Naive thymus-derived CD8-positive, alpha-beta T cell (primary cell): Measurements from ENCODE around the gene PTH1R. TPM values are rescaled to one million over a fixed set of nuclear protein-coding genes. Genes with fewer than 3 reads are reported as not detected.

ENCODE experiments used
- ATAC-seq, 2 donors: fragments of 150-1000 bp; cut with Tn5 transposase in 1 of 2; sonication (Bioruptor Pico), chemical (Tn5 transposase) in 1 of 2; 1 replicate in 1 of 2; 2 replicates in 1 of 2; pipeline ENCODE4 v1.10.0; 2021; ENCODE audit warnings: mild to moderate bottlenecking in 2 of 2, moderate library complexity in 2 of 2
- POLR2A ChIA-PET: fragments of 350-600 bp; sonication (Branson Sonifier 250); formaldehyde crosslinking; loops from one replicate; lab custom pipeline; 2021; ENCODE audit warnings: antibody characterized with exemption; lab: Charles Lee
- DNase-seq, 10 donors: peaks; one replicate each; pipeline versions ENCODE4 v3.0.0 to v3.0.0-alpha.2; 2020 to 2022
- H3K27ac Mint-ChIP-seq, 10 donors: one replicate each; pipeline ENCODE4 v1.8.0; 2020 to 2022; ENCODE audit warnings: mild to moderate bottlenecking in 10 of 10, mixed read lengths in 10 of 10, moderate library complexity in 4 of 10, inconsistent platforms in 1 of 10
- H3K27me3 Mint-ChIP-seq, 5 donors: one replicate each; pipeline ENCODE4 v1.8.0; 2021 to 2022; ENCODE audit warnings: mixed read lengths in 5 of 5
- H3K36me3 Mint-ChIP-seq, 3 donors: one replicate each; pipeline ENCODE4 v1.8.0; 2020 to 2022; ENCODE audit warnings: mixed read lengths in 3 of 3, mild to moderate bottlenecking in 2 of 3, inconsistent platforms in 1 of 3
- H3K4me1 Mint-ChIP-seq, 4 donors: one replicate each; pipeline ENCODE4 v1.8.0; 2021 to 2022; ENCODE audit warnings: mixed read lengths in 4 of 4
- H3K4me3 Mint-ChIP-seq, 10 donors: one replicate each; pipeline ENCODE4 v1.8.0; 2020 to 2022; ENCODE audit warnings: mild to moderate bottlenecking in 10 of 10, mixed read lengths in 10 of 10, moderate library complexity in 6 of 10, inconsistent platforms in 1 of 10
- H3K9me3 Mint-ChIP-seq, 9 donors: one replicate each; pipeline ENCODE4 v1.8.0; 2020 to 2022; ENCODE audit warnings: mixed read lengths in 9 of 9, mild to moderate bottlenecking in 3 of 9, inconsistent platforms in 1 of 9, moderate library complexity in 1 of 9
- polyA plus RNA-seq, 3 donors: library from polyadenylated mRNA; unstranded; fragments of 300-500 nt; fragmentation: Illumina TruSeq; gene quantifications; one replicate each; pipeline ENCODE4 v1.2.3, GENCODE V29; 2021
- total RNA-seq, 8 experiments: library from RNA in 2 of 8; stranded (reverse) in 2 of 8; gene quantifications; one replicate each; pipeline ENCODE4 v1.2.3 and lab custom pipeline; 2021 to 2026

PTH1R gene
- total and polyA plus RNA-seq, 5 experiments from 2014 or later, result not detected

DNA sequence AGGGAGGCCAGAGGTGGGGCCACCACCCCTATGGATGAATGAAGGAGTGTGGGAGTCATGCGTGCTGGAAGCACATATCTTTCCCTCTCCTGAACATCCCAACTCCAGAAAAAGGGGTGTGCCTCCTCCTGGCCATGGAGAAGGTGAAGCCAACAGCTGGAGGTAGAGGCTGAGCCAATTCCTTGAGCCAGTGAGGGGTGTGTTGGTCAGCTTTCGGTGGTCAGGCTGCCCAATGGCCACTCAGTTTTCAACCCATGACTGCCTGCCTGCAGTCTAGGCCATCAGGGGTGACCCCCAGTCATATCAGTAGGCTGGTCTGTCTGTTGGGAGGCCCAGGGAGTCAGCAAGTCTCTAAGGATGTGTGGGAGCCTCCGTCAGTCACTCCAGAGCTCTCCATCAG, 13.6 kb downstream of the PTH1R start:
- H3K4me3 Mint-ChIP-seq, result peak overlapping the region in 2 of 10 donors; percentile 13 to 70
- H3K9me3 Mint-ChIP-seq, result no peaks in the 10 kb centered on the region
- peaks cover 22 to 55% (median 29%) of the 10 kb centered on the region in 5 donors for H3K27me3 Mint-ChIP-seq
- peaks cover 3 to 11% (median 5%) of the 10 kb centered on the region in 4 donors for H3K4me1 Mint-ChIP-seq
- ATAC-seq (no peak), DNase-seq (no peak)
- no peaks in the 10 kb centered on the region for H3K36me3 Mint-ChIP-seq
- H3K27ac Mint-ChIP-seq, result no peak overlapping the region
- POLR2A ChIA-PET, result no interaction called here

DNA sequence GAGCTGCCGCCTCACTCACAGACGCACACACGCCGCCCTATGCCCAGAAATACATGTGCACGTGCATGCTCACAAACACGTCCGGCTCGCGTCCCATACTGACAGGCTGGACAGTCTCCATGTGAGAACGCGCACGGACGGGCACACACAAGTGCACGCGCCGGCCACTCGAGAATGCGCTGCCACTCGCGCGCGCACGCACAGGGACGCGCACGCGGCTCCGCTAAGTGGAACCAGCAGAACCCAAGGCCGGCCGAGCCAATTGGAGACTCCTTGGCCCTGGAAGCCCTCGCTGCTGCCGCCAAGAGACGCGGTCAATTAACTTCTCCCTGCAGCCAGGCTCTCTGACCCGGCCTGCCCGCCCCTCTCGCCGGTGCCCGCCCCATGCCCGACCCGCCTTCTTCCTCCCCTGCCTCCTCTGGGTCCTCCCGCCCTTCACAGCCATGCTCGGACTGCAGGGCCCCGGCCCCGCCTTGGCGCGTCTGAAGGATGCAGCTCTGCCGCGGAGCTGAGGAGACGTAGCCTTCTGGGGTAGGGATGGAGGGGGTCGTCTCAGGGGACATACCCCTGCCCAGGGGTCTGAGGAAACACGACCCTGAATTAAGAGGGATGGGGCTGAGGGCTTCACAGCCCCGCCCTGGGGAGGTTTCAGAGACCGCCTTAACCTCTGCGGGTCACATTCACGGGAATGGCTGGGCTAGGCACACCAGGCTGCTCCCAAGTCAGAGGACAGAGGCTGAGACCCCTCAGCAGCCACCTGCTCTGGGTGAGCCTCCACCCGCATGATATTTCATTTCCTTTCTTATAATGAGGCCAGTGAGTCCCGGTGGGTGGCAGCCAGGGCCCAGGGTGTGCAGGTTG, 15.0 kb downstream of the PTH1R start:
- H3K27me3 Mint-ChIP-seq, result peaks cover 21 to 62% (median 29%) of the 10 kb centered on the region in 5 donors

DNA sequence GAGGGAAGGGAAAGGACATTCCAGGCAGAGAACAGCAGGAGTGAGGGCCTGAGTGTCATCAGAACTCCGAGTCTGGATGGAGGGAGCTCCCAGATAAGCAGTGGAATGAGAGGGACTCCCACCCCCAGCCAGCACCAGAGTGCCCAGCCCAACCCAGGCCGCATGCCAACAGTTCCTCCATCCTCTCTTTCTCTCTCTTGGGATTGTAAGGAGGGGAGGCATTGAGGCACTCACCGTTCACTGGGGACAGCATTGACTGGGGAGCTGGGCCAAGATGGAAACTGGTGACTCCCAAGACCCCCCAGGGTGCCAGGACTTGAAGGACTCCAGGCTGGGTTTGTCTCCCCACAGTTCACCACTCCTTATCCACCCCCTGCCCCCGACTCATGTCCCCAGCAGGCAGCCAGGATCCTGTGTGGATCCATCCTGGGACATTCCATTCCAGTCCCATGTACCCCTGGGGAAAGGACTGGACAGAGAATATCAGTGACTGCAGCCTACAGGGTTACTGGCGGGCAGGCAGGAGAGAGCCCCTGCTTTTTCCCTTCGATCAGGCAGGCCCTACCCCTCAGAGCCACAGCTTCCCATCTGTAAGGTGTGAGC, 15.7 kb downstream of the PTH1R start:
- H3K36me3 Mint-ChIP-seq, result no peaks in the 10 kb centered on the region
- POLR2A ChIA-PET, result no interaction called here
- no peak for ATAC-seq
- peak overlapping the region in 2 of 10 donors; percentile 9 to 39 for H3K4me3 Mint-ChIP-seq
- DNase-seq, result peak in 1 of 10 donors; percentile 36
- peaks cover 19 to 68% (median 36%) of the 10 kb centered on the region in 5 donors for H3K27me3 Mint-ChIP-seq
- no peaks in the 10 kb centered on the region for H3K9me3 Mint-ChIP-seq
- no peak overlapping the region for H3K27ac Mint-ChIP-seq
- peaks cover 3 to 11% (median 7%) of the 10 kb centered on the region in 4 donors for H3K4me1 Mint-ChIP-seq

More for the DNA sequence above, 15.0 kb downstream of the PTH1R start:
- Mint-ChIP-seq H3K9me3 (no peaks in the 10 kb centered on the region), H3K27ac (peak overlapping the region in 1 of 10 donors; percentile 59), H3K4me1 (peaks cover 3 to 11% (median 5%) of the 10 kb centered on the region in 4 donors), H3K4me3 (peak overlapping the region in 9 of 10 donors; percentile 26 to 71 (median 59)), H3K36me3 (no peaks in the 10 kb centered on the region)
- DNase-seq (no peak), ATAC-seq (no peak)
- POLR2A ChIA-PET, result no interaction called here

DNA sequence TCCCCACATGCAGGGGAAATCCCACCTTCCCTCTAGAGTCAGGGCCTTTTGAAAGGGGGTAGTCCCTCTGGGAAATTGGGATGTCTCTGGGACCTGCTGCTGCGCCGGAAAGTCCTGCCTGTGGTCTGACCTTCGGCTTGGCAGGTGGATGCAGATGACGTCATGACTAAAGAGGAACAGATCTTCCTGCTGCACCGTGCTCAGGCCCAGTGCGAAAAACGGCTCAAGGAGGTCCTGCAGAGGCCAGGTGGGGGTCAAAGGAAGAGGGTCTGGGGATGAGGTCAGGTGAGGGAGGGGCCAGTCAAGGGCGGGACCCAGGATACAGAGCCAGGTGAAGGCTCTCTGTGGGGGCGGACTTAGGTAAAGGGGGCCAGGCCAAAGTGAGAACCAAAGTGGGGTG, 16.2 kb downstream of the PTH1R start:
- POLR2A ChIA-PET, result no interaction called here
- H3K4me1 Mint-ChIP-seq, result peaks cover 4 to 14% (median 8%) of the 10 kb centered on the region in 4 donors
- no peaks in the 10 kb centered on the region for H3K9me3 Mint-ChIP-seq
- no peak overlapping the region for H3K27ac Mint-ChIP-seq
- ATAC-seq (no peak), DNase-seq (peak in 1 of 10 donors; percentile 43)
- no peak overlapping the region for H3K4me3 Mint-ChIP-seq
- no peaks in the 10 kb centered on the region for H3K36me3 Mint-ChIP-seq
- H3K27me3 Mint-ChIP-seq, result peaks cover 19 to 73% (median 40%) of the 10 kb centered on the region in 5 donors

DNA sequence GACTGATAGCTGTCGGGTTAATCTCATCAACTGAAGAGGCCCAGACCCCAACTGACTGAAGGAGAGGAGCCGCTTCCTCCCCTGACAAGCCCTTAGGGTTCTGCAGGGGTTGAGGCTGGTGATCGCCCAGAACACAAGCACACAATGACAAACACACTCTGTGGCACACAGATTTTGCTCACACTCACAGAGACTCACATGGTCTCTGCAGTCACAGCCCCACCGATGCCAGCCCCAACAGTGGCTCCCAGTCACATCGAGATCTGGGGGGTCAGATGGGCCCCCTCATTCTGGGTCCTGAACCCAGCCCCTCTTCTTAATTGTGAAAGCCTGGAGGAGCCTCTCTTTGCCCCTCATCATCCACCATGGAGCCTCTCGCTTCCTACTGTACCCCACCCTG, 16.7 kb downstream of the PTH1R start:
- peaks cover 19 to 78% (median 45%) of the 10 kb centered on the region in 5 donors for H3K27me3 Mint-ChIP-seq
- POLR2A ChIA-PET, result no interaction called here
- peaks cover 4 to 19% (median 13%) of the 10 kb centered on the region in 4 donors for H3K4me1 Mint-ChIP-seq

DNA sequence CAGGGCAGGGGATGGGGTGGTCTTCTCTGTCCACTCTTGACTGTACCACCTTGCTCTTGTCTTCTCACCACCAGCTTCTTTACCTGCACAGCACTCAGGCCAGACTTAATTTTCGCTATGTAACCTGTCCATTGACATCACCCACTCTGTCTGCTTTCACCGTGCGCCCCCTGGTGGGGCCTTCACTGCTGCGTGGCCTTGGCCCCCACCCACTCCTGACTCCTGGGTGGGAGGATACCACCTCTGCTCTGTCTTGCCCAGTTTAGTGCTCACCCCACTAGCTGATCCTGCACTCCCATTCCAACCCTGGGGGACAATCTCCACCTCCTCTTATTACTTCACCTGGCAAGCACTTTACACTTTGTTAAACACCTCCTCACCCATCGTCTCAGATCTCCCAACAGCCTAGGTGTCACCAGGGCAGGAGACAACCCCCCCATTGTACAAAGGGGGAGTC, 17.7 kb downstream of the PTH1R start:
- peak overlapping the region in 1 of 10 donors; percentile 10 for H3K27ac Mint-ChIP-seq
- peak overlapping the region in 2 of 10 donors; percentile 1 to 3 for H3K4me3 Mint-ChIP-seq
- peaks cover 18 to 81% (median 43%) of the 10 kb centered on the region in 5 donors for H3K27me3 Mint-ChIP-seq

More for the DNA sequence above, 16.7 kb downstream of the PTH1R start:
- Mint-ChIP-seq H3K4me3 (no peak overlapping the region), H3K27ac (peak overlapping the region in 1 of 10 donors; percentile 18), H3K36me3 (no peaks in the 10 kb centered on the region), H3K9me3 (no peaks in the 10 kb centered on the region)
- peak in 1 of 10 donors; percentile 16 for DNase-seq
- no peak for ATAC-seq

DNA sequence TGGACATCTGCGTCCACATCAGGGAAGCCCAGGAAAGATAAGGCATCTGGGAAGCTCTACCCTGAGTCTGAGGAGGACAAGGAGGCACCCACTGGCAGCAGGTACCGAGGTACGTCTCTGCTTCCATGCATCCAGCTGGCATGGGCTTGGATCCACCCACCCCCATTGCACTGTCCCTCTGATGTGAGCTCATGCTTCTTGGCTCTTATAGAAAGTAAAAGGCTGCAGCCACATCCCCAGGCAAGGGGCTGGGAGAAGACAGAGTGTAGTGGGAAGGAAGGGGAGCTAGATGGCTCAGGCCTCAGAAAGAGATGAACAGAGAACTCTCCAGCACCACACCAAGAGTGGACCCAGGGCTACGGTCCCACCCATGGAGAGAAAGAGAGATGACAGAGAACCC, 18.2 kb downstream of the PTH1R start:
- H3K4me3 Mint-ChIP-seq, result no peak overlapping the region
- POLR2A ChIA-PET, result no interaction called here
- no peak for DNase-seq
- no peaks in the 10 kb centered on the region for H3K9me3 Mint-ChIP-seq
- peak overlapping the region in 1 of 10 donors; percentile 10 for H3K27ac Mint-ChIP-seq
- no peaks in the 10 kb centered on the region for H3K36me3 Mint-ChIP-seq
- peaks cover 16 to 78% (median 42%) of the 10 kb centered on the region in 5 donors for H3K27me3 Mint-ChIP-seq
- no peak for ATAC-seq
- peaks cover 2 to 19% (median 13%) of the 10 kb centered on the region in 4 donors for H3K4me1 Mint-ChIP-seq

More for the DNA sequence above, 17.7 kb downstream of the PTH1R start:
- ATAC-seq (peak; percentile 91 to 96), DNase-seq (peak; percentile 59 to 88 (median 78))
- Mint-ChIP-seq H3K4me1 (peaks cover 2 to 19% (median 13%) of the 10 kb centered on the region in 4 donors), H3K36me3 (no peaks in the 10 kb centered on the region), H3K9me3 (no peaks in the 10 kb centered on the region)
- POLR2A ChIA-PET, result interaction anchor here (0.7 kb wide), 1 partner anchor 193 kb away, joined by 8 read pairs; no protein-coding TSS in a partner anchor

DNA sequence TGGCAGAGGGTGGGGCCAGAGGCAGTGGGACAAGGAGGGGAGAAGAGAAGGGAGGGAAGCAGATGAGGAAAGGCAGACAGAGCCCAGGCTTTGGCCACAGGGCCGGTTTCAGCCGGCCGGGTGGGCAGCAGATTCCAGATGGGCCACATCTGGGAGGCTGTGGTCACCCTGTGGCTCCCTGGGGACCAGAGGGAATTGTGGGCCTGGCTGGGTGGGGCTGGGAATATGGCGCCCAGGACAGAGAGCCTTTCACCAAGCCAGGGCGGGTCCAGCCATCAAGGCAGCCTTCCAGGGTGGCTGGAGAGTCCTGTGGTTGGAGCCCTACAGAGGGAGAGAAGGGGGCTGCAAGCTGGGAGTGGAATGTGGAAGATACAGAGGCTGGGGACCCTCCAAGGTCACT, 18.9 kb downstream of the PTH1R start:
- H3K4me3 Mint-ChIP-seq, result no peak overlapping the region
- no peak overlapping the region for H3K27ac Mint-ChIP-seq
- POLR2A ChIA-PET, result no interaction called here
- no peaks in the 10 kb centered on the region for H3K9me3 Mint-ChIP-seq
- peaks cover 2 to 19% (median 13%) of the 10 kb centered on the region in 4 donors for H3K4me1 Mint-ChIP-seq
- ATAC-seq (no peak), DNase-seq (peak in 1 of 10 donors; percentile 31)
- H3K27me3 Mint-ChIP-seq, result peaks cover 12 to 72% (median 37%) of the 10 kb centered on the region in 5 donors
- H3K36me3 Mint-ChIP-seq, result no peaks in the 10 kb centered on the region

DNA sequence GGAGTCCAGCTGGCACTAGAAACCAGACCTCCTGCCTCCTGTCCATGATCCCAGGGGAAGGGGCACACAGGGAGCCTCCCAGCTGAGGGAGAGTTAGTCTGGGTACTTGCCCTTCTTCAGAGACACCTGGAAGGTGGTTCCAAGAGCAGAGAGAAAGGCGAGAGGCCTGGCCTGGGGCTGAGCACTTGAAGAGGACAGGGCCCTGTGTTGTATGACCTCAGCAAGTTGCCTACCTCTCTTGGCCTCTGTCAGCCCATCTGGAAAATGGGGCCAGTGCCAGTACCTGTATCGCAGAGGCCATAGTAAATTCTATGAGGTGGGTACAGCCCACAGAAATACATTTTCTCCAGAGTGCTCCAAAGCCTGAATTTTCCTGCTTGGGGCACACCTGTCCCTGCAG, 19.5 kb downstream of the PTH1R start:
- H3K27me3 Mint-ChIP-seq, result peaks cover 8 to 66% (median 31%) of the 10 kb centered on the region in 5 donors
- H3K9me3 Mint-ChIP-seq, result no peaks in the 10 kb centered on the region
- peaks cover 2 to 19% (median 12%) of the 10 kb centered on the region in 4 donors for H3K4me1 Mint-ChIP-seq
- H3K27ac Mint-ChIP-seq, result no peak overlapping the region
- peak in 1 of 10 donors; percentile 27 for DNase-seq
- no peaks in the 10 kb centered on the region for H3K36me3 Mint-ChIP-seq
- POLR2A ChIA-PET, result no interaction called here
- no peak for ATAC-seq
- no peak overlapping the region for H3K4me3 Mint-ChIP-seq

DNA sequence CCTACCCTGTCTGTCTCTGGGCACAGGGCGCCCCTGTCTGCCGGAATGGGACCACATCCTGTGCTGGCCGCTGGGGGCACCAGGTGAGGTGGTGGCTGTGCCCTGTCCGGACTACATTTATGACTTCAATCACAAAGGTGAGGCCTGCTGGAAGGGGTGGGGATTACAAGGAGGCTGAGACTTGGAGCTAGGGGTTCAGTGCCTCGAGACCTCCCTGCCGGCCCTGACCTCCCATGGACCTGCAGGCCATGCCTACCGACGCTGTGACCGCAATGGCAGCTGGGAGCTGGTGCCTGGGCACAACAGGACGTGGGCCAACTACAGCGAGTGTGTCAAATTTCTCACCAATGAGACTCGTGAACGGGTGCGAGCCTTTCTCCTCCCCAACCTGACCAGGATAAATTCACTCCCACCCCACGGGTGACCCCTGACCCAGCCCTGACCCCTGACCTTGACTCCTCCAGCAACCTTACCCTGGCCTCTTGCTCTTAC, 20.4 kb downstream of the PTH1R start:
- no peak overlapping the region for H3K27ac Mint-ChIP-seq

DNA sequence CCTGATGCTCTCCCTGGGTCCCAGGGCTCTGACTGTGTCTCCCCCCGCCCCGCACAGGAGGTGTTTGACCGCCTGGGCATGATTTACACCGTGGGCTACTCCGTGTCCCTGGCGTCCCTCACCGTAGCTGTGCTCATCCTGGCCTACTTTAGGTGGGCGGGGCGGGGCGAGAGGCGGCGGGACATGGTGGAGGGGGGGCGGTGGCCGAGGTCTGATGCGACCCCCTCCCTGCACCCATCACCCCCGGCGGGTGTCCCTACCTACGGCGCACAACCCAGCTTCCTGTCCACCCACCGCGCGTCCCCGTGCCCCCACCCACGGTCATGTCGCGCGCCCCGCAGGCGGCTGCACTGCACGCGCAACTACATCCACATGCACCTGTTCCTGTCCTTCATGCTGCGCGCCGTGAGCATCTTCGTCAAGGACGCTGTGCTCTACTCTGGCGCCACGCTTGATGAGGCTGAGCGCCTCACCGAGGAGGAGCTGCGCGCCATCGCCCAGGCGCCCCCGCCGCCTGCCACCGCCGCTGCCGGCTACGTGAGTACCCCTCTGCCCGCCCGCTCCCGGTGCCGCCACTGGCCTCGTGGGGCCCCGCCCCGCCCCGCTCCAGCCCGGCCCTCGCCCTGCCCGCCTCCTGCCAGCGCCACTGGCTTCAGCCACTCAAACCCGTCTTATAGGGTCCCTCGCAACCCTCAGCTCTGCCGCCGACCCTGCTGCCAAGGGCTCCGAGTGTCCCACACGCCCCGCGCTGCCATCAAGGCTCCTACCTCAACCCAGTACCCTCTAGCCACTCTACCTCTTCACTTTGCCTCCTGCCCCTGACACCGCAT, 21.0 kb downstream of the PTH1R start:
- no peaks in the 10 kb centered on the region for H3K9me3 Mint-ChIP-seq
- ATAC-seq (peak in 1 of 2 donors; percentile 31), DNase-seq (peak in 1 of 10 donors; percentile 61)
- peaks cover 0 to 19% (median 7%) of the 10 kb centered on the region in 4 donors for H3K4me1 Mint-ChIP-seq
- no peak overlapping the region for H3K27ac Mint-ChIP-seq
- H3K27me3 Mint-ChIP-seq, result peaks cover 8 to 51% (median 25%) of the 10 kb centered on the region in 5 donors
- H3K36me3 Mint-ChIP-seq, result no peaks in the 10 kb centered on the region
- H3K4me3 Mint-ChIP-seq, result peak overlapping the region in 6 of 10 donors; percentile 28 to 51 (median 40)
- POLR2A ChIA-PET, result no interaction called here

More for the DNA sequence above, 20.4 kb downstream of the PTH1R start:
- H3K4me3 Mint-ChIP-seq, result no peak overlapping the region
- no peaks in the 10 kb centered on the region for H3K9me3 Mint-ChIP-seq
- H3K36me3 Mint-ChIP-seq, result no peaks in the 10 kb centered on the region
- POLR2A ChIA-PET, result no interaction called here
- peak in 1 of 10 donors; percentile 50 for DNase-seq
- H3K4me1 Mint-ChIP-seq, result peaks cover 1 to 19% (median 7%) of the 10 kb centered on the region in 4 donors
- no peak for ATAC-seq
- H3K27me3 Mint-ChIP-seq, result peaks cover 8 to 58% (median 29%) of the 10 kb centered on the region in 5 donors
